SH-SY5Y (cell line): ENCODE measurements around the gene HOXB6.

ENCODE experiments used
- GATA2 ChIP-seq: IDR thresholded peaks from 2 replicates; pipeline ENCODE4 v1.6.1; 2011; ENCODE audit warnings: mild to moderate bottlenecking, low read depth, low read length
- GATA3 ChIP-seq: IDR thresholded peaks from 2 replicates; pipeline ENCODE4 v1.6.1; 2011; ENCODE audit warnings: low read depth, mild to moderate bottlenecking, low read length, moderate library complexity

HOXB6 gene

DNA sequence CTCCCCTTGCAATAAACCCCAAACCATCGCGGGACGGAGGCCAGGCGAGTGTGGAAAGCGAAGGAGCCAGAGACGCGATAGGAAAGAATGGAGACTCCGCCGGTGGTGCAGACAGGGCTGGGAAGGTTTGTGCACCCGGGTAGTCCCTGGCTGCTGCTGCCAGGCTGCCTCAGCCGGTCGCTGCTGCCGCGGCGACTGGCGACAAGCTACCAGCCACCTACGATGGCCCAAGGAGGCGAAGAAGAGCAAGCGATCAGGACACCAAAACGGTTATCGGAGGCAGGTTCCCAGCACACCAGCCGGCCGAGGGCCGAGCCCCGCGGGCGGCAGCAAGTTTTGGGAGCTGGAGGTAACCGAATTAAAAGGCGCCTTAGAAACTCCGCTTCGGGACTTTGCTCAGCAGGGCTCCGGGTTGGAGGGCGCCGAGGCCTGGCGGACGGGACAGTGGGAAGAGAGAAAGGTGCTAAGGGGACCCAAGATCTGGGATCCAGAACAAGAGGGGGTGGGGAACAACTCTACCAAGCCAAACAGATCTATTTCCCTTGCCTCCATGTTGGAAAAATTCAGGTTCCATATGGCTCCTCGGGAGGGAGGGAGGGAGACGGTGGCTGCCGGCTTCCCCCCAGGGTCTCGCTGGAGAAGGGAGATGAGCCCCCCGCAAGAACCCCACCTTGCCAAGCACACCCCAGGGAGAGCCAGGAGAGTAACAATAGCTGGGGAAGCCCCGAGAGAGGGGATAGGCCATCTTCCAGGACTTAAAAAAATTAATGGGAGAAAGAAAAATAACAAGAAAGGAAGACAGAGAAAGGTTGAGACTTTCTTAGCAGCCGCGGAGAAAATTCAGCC lies 50.2 kb downstream of the HOXB6 start:
- TF ChIP-seq GATA2 (no peak), GATA3 (no peak)

DNA sequence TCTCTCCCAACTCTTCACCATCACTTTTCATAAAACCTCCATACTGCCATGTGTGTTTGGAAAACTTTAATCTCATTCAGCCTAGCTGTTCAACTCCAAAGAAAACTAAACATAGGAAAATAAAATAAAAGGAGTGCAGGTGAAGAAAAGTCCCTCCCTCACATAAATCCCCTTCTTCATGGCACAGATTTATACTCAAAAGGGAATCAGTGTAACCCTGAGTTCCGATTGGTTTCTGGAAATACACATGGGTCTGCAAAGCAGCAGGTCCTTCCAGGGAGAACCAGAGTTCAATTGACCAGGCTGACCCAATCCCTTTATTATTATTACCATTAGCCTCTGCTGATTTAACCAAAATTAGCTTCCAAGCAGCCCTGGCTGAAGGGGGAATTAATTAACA lies 51.0 kb downstream of the HOXB6 start:
- TF ChIP-seq GATA3 (no peak), GATA2 (no peak)

DNA sequence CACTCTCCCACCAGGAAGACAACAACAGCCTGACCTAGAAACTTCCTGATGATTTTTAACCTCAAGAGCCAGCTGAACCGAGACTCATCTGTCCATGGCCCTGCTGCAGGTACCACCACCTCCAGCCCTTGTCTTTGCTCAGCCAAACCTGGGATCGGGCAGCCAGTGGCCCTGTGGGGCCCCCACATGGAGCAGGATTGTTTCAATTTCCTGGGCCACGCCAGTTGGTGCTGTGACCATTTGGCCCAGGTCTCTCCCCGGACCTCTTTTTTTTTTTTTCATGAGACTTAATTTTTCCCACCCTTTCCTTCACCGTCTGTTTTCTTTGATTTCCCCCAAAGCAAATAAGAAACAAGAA lies 51.6 kb downstream of the HOXB6 start:
- no peak for TF ChIP-seq GATA2
- TF ChIP-seq GATA3, result no peak

DNA sequence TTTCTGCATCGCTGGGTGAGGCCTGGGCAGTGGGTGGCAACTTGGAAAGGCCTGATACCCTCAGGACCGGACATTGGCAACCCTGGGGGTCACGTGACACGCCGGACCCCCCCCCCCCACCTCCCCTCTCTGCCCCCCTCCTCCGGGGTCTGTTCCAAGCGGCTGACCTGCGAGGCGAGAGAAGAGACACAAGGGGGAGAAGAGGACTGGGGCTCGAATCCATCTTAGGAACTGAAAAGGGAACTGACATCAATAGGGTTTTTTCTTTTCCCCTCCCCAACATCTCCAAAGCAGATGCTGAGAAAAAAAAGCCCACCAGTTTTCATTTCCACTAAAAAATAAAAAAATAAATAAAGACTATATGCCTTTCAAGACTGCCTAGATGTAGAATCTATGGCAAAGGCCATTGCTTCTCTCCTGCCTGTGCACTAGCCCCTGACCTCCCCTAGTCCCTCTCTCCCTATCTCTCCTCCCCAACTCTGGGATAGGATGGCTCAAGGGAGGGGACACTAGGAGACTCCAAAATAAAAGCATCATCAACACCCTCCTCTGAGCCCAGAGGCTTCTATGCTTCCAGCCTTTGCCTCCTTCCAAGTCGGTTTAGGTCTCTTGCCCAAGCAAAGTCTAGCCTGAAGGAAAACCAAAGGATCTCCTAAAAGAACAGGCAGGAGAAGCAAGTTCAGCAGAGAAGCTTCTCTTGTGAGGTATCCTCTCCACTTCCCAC lies 52.2 kb downstream of the HOXB6 start:
- TF ChIP-seq GATA3, result no peak

DNA sequence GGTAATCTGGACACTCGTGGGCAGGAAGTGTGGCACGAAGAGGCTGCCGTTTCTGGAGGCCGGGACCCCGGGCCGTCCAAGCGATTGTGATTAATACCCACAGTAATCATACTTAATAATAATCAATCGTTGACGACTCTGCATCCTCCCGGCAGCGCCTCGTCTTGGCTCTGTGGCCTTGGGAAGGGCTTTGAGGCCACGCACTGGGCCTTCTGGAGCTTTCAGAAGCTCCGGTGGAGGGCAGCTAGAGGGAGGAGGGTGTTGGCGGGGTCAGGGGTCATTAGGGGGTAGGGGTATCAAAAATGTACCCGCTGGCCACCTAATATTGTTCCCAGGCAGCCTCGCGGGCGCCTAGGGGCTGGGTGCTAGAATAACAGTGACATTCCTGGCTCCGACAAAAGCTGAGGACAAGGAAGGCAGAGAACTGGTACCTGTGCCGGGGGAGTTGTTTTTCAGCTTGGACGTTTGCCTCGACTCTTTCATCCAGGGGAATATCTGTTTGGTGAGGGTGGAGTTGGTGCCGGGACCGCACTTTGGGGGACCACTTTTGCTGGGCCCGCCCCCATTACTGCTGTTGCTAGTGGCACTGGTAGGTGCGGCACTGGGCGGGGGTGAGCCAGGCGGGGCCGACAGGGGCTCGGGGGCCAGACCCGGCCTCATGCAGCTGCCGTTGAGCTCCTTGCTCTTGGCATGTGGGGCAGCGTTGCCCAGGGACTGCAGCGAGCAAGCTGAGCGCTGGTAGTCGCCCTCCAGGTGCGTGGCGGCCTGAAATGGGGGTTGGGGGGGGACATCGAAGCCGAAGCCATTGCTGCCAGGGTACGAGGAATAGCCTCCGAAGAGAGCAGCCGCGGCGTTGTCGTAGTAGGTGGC lies 53.0 kb downstream of the HOXB6 start:
- TF ChIP-seq GATA2, result no peak
- no peak for TF ChIP-seq GATA3

DNA sequence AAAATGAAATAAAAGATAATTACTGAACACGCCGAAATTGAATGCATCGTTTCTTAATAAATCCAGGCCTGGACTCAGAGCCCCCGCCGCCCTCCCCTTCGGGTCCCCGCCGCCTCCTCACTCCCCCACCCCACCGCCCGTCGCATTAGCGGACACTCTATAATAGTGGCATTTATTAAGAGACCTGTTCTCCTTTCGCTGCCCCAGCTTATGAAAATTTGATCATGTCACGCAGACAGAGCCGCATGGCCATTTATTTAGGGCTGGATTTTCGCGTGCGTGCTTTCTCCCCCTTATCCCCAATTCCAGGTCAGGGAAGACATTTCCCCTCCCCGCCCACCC lies 53.6 kb downstream of the HOXB6 start:
- TF ChIP-seq GATA2, result no peak
- TF ChIP-seq GATA3, result no peak

DNA sequence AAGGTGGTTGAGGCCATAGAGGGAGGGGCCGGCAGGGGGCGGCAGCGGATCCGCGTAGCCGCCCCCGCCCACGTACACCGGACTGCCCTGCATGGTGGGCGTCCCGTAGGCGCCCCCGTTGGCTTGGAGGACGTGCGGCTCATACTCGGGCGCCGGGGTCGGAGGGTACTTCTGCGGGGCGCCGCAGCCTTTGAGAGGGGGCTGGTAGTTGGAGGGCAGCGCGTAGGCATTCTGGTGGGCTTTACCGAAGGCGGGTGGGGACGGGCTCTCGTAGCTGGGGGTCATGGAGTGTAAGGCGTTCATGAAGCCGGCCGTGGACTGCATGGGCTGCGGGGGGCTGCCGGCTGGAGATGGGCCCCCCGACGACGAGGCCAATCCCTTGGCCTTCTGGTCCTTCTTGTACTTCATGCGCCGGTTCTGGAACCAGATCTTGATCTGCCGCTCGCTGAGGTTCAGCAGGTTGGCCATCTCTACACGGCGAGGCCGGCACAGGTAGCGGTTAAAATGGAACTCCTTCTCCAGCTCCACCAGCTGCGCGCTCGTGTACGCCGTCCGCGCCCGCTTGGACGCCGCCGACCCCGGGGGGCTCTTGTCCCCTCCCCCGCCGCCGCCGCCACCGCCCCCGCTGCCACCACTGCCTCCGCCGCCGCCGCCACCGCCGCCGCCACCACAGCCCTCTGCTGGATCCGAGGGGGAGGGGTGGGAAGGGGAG lies 54.1 kb downstream of the HOXB6 start:
- TF ChIP-seq GATA3, result no peak
- TF ChIP-seq GATA2, result no peak

DNA sequence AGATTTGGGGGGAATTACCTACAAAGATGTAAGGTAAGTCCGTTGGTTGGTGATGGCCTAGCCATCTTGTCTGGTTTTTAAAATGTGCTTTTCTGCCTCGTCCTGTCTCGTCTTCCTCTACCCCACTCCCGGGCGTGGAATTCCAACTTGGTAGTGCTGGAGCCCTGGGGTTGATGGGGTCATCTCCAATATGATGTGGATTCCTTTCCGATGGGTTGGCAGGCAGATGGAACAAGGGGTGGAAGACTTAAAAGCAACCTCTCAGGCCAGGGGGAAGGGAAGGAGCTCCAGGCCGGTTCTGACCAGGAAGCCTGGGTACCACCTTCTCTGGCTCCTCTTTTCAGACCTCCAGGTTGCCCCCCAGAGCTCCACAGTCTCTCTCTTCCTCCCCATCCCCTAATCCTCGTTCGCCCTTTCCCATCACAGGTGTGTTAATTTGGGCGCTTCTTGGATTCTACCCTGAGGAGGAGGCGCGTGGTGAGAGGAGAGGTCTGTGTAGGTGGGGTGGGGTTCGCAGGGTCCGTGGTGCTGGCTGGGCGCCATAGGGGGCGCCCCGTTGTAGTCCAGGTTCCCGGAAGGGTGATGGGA lies 54.8 kb downstream of the HOXB6 start:
- TF ChIP-seq GATA2 (no peak), GATA3 (no peak)

DNA sequence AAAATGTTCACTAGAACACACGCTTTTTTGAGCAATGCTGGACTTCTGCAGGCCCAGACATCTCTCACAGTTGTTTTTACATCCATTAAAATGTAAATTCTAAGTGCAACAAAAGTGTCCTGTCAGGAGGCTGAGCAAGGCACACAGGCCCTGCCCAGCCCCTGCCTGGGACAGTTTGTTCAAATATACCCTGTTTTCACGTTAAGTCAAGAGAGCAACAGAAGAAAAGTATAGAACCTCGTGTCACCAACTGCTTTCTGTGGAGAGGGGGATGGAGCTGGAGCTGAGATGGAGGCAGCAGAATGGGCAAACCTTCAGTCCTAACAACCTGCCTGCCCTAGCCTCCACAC lies 55.5 kb downstream of the HOXB6 start:
- no peak for TF ChIP-seq GATA2
- no peak for TF ChIP-seq GATA3

DNA sequence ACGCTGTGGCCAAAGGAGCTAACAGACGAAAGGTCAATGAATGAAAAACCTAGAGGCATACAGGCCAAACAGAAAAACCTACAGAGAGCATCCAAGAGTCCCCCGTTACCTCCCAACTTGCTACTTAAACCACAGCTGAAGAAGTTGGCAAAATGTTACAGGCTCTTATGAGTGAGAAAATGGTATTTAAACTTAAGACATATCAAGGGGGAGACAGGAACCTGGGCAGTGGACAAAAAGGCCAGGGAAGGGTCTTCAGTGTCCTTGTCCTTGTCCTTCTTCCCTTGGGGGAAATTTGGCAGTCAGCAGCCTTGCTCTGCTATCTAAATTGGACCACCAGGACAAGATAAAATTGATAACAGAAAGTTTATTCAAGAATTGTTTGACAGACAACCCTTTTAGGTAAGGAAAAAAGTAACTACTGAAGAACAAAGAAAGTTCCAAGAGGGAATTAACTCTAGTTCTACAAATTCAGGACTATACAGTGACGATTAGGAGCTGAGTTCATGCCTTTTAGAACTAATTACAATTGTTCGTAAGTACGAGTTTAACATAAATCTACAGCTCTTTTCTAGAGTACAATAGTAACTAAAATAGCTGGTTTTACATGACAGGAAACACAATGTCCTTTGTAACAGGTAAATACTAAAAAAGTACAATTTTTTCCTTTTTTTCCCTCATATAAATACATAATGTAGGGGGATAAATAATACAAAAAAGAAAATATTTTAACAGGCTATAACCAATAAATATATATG lies 56.1 kb downstream of the HOXB6 start:
- TF ChIP-seq GATA2 (no peak), GATA3 (no peak)

DNA sequence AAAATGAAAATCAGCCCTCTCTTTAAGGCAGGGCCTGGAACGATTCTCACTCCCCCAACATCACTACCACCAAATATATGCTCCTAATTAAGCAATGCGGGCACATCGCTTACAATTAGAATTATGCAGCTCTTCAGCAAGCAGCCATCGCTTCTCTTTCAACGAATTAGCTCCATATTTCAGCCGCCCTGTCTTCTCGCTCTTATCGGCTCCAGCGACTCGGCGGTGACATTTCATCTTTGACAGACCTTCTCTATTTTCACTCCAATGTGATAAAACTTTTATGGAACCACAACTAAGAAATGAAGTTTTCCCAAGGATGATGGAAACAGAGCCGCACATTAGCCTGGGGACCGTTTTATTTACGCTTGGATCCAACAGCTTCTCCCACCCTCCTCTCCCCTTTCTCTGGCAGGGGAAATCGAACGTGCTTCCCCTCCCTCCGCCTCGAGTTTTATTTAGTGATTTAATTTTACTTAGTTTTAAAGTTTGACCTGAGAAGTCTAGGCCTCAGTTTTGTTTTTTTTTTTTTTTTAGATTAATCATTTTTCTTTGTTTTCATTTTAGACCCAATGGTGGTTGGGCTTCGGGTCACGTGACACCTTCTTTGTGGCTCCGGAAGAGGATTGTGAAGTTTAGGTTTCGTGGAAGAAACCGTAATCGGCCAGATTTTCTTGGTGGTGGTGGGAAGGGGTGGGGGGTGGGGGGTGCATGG lies 56.8 kb downstream of the HOXB6 start:
- TF ChIP-seq GATA2 (no peak), GATA3 (no peak)
